NCI-H510A treated with DMSO at 0.1 percent for 48 hours (cell line): ENCODE measurements around the gene WRAP73.
"Not testable (repeated sequence)": the region's sequence is repeated elsewhere in the genome, so short reads cannot be mapped to it uniquely, and the experiment has no call there.

ENCODE experiments used
- DNase-seq: peaks from one replicate; lab custom pipeline; 2025; lab: John Stamatoyannopoulos, UW

Gene WRAP73

DNA sequence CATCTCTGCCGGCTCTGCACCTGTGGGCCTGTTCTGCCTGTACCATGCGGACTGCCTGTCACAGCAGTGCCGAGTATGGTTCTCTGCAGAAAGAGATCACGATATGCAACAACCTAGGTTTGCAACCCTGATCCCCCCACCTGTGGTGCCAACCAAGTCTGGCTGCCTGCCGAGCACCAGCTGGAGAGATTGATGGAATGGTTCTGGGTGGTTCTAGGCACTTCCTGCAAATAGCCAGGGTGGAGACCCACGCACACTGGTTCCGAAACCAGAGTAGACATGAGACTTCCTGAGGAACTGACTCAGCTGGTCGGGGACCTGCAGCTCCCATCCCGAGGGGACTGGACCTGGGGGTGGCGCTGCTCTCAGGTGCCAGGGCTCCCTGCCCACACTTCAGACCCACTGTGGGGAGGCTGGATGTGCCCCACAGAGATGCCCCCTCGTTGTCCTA is 19.7 kb downstream of the WRAP73 start:
- no peak for DNase-seq

DNA sequence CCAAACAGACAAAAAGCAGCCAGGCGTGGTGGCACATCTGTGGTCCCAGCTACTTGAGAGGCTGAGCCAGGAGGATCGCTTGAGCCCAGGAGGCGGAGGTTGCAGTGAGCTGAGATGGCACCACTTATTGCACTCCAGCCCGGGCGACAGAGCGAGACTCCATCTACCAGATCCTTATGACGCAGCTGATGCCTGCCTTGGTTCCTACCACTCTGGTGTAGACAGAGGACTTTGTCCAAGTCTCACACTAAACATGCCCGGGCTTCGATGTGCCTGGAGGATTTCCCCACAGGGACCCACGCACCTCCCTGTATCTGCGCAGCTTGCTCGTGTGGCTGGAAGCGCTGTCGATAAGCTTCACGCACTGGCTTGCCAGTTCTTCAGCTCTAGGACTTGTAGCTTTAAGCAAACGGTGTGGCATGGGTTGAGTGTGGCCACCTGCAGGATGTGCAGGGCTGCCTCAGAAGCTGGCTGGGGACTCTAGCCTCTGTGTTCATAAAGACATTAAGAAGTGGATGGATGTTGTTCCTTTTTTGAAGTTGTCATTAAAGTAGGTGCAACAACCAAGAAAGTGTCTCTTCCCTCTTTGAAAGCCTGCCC is 20.2 kb downstream of the WRAP73 start:
- DNase-seq = no peak

DNA sequence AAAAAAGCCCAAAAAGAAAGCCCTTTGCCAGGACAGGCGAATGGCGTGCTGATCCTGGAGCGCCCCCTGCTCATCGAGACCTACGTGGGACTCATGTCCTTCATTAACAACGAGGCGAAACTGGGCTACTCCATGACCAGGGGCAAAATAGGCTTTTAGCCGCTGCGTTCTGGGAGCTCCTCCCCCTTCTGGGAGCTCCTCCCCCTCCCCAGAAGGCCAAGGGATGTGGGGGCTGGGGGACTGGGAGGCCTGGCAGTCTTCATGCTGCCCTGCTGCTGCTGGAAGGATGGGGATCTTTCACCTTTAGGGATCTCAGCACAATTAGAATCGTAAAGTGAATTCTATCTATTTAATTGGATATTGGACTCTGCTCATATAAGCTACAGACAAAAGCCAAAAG is 21.5 kb downstream of the WRAP73 start:
- no peak for DNase-seq

DNA sequence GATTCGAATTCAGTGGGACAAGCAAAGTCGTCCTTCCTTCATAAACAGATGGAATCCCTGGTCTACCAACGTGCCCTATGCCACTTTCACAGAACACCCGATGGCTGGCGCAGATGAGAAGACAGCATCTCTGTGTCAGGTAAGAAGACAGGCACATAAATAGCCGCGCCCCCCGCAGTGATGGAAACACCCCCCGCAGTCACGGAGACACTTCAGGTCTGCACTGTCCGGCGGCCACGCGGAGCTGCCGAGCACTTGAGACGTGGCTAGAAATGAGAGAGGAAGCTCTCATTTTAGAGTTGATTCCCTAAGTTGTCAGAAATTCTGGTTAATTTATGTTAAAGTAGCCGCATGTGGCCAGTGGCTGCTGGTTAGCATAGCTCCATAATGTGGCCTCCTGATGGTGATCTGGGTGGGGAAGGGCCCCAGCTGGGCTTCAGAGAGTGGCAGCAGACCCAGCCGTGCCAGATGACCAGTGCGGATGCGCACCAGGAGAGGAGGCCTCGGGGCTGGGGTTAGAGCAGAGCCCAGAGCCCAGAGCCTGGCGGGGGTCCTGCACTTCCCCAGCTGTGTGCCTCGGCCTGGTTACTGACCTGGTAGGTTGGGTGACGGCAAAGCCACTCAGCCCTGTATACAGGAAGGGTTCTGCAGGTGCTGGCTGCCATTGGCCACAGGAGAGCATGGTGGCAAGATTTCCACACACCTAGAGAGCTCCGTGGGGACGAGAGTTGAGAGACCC is 22.2 kb downstream of the WRAP73 start:
- no peak for DNase-seq

DNA sequence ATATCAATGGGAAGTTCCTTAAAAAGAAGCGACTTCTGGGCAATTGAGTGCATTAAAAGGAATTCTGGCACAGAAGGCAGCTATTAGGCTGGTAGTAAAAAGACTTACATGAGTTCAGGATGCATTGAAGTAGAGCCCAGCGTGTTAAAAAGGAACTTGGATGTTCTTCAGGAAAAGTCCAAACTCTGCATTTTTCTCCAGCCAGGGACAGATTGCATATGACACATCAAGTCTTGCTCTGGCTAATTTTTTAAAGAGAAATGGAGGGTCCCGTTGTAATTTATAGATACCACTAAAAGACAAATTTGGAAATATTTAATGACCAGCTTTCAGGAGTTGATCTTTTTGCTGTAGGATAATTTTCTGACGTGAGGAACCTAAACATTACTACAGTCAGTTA is 23.9 kb downstream of the WRAP73 start:
- no peak for DNase-seq

DNA sequence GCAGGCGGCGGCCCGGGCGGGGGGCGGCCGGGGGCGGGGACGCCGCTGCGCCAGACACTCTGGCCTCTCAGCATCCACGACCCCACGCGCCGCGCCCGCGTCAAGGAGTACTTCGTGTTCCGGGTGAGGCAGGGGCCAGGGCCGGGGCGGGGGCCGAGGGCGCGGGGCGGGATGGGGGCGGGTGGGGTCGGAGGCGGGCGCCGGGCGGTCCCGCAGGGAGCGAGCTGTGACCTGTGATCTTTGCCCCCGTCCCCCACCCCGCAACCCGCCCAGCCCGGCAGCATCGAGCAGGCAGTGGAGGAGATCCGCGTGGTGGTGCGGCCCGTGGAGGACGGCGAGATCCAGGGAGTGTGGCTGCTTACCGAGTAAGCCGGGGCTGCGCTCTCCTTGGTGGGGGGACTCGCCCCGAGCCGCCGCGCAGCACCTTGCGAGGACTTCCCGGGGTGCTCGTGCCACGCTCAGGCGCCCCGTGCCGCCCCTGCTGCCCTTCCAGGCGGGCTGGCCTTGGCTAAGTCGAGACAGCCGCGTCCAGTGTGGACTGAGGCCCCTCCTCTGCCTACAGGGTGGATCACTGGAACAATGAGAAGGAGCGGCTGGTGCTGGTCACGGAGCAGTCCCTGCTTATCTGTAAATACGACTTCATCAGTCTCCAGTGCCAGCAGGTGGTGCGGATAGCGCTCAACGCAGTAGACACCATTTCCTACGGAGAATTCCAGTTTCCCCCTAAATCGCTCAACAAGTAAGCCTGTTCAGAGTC is 24.6 kb downstream of the WRAP73 start:
- DNase-seq = peak; percentile 8

DNA sequence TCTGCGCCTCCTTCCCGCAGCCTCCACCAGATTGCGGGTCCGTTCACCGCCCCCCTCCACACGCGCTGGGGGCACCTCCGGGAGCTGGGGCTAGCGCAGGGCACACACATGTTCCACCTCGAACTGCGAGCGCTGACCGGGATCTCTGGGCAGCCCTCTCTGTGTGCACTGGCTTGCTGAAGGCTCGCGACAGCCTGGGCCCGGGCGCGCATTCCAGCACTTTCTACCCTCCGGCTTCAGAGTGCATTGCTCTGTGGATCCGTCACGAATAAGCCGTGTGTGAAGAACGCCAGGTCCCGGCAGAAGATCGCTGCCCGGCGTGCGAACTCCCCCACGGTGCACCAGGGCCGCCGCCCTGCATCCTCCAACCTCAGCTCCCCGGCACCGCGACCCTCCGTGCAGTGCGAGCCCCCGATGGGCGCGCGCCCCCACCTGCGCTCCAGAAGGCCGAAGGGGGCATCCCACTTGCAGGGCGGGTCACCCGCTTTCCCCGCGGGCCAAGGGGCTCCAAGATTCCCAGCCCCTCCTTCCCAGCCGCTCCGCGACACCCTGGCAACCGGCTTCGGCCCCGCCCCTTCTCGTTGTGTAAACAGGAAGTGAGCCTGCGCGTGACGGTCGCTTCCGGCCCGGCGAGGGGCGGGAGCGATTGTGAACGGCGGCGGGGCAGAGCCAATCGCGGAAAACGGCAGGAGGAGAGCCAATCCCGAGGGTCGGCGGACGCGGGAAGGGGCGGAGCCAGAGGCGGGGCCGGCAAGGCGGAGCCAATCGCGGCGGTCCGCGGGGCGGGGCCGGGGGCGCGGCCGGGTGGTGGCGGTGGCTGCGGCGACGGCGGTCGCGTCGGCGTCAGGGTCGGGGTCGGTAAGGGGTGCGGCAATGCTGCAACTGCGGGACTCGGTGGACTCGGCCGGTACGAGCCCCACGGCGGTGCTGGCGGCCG is 25.4 kb downstream of the WRAP73 start, which contains the start of gene TPRG1L:
Gene TPRG1L, plus strand, starts transcription at position 816 of the 937 bp plus-strand sequence. Its CDS starts 58 bp downstream, at position 874.
- peak; percentile 81 for DNase-seq

DNA sequence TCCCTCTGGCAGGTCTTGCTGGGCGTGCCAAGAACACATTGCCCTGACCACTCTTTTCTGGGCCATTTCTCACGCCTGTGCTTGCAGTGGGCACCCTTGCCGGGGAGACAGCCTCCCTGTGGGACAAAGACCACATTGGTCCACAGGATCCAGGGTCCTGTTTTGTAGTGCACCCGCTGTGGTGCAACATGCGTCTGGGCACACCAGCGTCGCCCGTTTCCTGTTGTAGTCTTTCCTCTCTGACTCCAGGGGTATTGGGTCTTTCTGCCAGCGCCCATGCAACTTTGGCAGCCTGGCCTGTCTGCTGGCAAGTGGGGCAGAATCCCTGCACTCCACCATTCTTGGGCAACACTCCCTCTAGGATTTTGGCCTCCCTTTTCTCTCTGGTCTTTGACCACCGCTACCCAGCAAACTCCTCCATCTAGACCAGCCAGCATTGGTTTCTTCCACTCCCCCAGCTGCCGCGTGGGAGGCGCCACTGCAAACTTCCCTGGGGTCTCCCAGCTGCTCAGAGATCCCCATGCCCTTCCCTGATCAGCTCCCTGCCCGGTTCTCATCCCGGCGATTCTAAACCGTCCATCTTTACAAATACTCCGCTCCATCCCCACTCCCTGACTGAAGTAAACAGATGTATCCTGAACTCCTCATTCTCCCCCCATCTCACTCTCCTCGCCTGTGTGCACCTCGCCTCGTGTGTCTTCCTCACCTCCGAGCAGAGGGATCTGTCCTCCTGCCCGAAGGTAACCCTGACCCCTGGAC is 26.3 kb downstream of the WRAP73 start:
- DNase-seq = no peak

DNA sequence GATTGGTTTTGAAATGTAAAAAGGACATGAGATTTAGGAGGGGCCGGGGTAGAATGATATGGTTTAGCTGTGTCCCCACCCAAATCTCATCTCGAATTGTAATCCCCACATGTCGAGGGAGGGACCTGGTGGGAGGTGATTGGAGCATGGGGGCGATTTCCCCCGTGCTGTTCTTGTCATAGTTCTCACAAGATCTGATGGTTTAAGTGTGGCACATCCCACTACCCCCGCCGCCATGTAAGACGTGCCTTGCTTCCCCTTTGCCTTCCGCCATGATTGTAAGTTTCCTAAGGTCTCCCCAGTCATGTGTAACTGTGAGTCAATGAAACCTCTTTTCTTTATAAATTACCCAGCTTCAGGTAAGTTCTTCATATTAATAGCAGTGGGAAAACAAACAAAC is 27.8 kb downstream of the WRAP73 start:
- DNase-seq = not testable (repeated sequence)

DNA sequence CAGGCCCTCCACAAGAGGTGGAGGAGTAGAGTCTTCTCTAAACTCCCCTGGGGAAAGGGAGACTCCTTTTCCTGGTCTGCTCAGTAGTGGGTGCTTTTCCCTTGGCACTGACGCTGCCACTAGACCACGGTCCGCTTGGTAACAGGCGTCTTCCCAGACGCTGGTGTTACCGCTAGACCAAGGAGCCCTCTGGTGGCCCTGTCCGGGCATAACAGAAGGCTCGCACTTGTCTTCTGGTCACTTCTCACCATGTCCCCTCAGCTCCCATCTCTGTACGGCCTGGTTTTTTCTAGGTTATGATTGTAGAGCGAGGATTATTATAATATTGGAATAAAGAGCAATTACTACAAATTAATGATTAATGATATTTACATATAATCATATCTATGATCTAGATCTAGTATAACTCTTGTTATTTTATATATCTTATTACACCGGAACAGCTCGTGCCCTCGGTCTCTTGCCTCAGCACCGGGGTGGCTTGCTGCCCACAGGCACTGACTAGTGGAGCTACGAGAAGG is 28.7 kb downstream of the WRAP73 start:
- not testable (repeated sequence) for DNase-seq

DNA sequence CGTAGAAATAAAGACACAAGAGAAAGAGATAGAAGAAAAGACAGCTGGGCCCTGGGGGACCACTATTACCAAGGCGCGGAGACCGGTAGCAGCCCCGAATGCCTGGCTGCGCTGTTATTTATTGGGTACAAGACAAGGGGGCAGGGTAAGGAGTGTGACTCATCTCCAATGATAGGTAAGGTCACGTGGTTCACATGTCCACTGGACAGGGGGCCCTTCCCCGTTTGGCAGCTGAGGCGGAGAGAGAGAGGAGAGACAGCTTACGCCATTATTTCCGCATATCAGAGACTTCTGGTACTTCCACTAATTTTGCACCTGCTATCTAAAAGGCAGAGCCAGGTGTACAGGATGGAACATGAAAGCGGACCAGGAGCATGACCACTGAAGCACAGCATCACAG is 29.2 kb downstream of the WRAP73 start:
- no peak for DNase-seq

DNA sequence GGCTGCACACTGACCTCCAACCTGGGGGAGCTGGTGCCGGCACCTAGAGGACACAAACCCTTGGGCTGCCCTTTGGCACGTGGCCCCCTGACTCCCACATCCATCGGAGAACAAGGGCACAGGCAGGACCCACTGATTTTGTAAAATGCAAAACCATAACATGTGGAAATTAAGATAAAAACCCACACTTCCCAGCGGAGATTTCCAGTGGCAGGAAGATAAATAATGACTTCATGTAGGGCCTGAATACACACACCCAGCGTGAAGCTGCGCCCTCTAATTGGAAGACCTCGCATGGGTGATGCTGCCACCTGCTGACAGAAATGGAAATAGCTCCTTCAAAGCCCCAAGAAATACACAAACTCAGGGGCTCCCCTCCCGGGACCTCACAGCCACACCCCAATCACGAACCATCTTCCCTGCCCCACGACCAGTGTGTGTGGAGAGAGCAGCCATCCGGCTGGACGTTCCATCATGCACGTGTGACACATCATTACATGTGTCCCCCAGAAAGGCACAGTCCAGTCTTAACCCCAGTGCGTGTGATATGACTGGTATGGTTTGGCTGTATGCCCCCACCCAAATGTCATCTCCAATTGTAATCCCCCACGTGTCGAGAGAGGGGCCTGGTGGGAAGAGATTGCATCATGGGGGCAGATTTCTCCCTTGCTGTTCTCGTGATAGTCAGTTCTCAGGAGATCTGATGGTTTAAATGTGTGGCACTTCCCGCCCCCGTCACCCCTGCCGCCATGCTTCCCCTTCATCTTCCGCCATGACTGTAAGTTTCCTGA is 30.8 kb downstream of the WRAP73 start:
- DNase-seq = no peak

DNA sequence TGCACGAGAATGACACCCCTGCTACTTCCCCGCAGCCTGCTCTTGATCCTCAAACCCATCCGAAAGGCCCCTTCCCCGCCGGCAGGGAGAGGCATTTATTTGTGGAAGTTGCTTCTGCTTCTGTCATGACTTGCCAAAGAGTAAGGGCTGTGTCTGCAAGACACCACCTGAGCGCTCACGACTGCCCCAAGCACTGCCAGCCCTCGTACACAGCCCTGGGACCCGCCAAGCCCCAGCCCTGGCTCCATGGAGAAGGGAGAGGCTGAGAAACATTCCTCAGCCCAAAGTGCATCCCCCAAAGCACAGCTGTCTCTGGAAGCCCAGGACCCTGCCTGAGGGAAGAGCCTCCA is 31.4 kb downstream of the WRAP73 start:
- DNase-seq = no peak

DNA sequence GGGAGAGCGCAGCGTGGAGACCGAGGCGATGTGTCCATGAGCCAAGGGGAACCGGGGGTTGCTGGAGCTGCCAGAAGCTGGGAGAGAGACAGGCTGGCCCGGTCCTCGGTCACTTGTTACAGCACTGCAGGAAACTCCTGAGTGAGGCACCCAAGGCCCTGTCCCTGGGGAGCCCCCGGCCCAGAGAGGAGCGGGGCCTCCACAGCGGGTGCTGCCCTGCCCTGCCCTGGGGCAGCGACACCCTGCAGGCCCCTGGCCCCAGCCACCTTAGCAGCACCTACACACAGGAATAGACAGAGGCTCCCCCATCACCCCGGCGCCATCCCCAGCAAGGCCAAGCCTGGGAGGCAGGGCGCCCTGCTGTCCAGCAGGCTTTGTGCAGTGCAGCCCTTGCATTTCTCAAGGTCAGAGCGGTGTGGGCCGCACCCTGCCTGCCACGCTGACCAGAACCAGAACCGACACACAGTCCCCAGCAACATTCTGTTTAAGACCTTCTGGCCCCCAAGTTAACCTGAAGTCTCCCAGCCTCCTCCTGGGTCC is 32.0 kb downstream of the WRAP73 start:
- DNase-seq = no peak

DNA sequence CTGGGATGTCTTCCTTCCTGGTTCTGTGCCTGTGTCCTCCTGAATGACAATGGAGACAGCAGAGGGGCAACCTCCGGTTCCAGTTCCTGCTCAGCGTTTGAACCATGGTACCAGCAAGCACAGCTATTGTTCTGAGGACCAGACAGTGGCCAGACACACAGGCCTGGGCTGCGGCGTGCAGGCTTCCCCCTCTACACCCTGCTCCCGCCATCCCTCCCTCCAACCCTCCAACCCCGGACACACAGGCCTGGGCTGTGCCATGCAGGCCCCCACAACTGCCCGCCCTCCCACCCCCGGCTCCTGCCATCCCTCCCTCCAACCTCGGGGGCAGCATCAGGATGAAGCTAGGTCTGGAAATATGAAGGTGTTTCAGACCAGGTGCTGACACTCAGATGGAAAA is 33.0 kb downstream of the WRAP73 start:
- DNase-seq = no peak

DNA sequence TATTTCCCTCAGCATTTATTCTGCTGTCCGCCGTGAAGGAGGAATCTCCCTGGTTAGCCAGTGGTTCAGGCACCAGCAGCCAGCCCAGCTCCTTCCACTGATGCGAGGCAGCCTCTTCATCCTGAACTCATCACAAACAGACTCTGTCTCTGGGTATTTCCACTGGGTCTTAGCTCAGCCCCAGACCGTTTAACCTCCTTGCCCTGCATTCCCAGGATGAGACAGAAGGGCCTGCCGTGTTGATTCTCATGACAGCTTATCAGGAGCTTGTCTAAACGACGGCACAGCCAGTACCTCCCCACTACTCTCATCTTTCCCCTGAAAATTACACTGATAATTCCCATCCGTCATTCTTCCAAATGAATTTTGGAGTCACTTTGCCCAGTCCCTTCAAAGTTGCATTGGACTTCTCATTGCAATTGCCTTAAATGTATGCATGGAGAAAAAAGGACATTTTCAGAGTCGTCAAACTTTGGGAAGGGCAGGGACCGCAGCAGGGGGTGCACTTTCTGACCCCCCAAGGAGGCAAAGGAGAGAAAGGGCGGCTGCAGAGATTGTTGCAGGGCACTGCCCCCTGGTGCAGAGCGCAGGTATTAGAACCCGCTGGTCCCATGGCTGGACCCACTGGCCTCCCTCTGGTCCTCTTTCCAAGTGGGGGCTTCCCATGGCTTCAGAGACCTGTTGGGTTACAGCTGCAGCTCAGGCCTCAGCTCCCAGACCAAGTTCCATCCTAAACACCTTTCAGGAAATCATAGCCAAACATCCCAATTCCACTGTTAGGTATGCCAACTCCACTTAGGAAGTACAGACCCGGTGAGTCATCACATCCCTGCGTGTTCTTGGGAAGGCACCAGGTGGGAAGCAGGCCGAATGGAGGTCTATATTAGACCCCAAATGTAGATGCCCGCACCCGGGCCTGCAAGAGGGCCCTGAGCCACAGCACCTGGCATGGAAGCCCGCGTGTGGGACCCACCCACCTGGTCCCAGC is 34.9 kb downstream of the WRAP73 start:
- DNase-seq = no peak

DNA sequence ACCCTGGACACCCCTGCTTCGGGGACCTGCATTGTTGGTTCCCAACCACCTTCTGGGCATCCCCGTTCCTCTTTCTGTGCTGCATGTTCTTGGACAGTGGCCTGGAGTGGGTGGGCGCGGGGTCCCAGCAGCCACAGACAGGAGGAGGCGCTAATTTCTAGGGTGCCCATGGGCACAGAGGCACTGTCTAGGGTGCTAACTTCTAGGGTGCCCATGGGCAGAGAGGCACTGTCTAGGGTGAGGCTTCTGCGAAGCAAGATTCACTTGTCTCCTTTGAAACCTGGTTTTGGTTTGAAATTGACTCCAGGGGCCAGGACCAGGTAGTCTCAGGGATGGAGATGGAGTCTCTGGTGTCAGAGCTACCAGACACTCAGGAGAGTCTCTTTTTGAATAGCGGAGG is 37.8 kb downstream of the WRAP73 start:
- DNase-seq = no peak

DNA sequence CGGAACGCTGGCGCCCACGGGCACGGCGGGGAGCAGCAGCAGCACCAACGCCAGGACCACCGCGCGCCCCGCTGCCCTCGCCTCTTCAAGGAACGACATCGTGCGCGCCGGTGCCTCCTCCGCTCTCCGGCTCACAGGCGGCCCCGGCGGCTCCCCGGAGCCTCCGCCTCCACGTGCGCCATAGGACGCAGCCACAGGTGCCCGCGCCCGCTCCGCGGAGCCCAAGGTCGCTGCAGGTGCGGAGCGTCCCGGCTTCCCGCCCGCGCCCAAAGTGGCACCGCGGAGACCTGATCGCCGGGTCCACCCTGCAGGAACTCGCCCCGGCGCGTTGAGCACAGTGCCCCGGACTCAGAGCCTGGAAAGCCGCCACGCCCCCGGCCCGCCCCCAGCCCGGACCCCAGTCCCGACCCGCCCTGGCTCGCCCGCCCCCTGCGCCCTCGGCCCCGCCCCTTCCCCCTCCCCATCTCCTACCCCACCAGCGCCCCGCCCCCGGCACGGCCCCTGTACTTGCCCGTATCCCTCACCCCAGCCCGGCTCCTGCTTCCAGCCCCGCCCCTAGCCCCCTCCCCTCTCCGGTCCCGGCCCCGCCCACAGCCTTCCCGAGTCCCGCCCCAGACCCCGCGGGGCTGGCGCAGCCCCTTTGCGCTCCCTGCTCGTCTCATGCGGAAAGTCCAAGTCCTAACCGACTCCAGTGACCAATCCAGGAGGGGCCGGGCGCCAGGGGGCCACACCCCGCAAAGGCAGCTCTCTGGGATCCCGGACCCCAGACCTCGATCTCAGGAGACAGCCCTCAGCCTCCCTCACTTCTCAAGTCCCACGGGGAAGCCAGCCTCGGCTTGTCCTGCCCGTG is 38.5 kb downstream of the WRAP73 start, which contains the start of gene MEGF6:
Gene MEGF6, minus strand, starts transcription at position 339 of the 850 bp plus-strand sequence. Its CDS starts 240 bp downstream, at position 99.
- DNase-seq = no peak
